H9 (cell line): ENCODE data around the gene CCSER1. TPM values are rescaled to one million over a fixed set of nuclear protein-coding genes. Genes with fewer than 3 reads are reported as not detected.

Source experiments
- DNase-seq: peaks from one replicate; pipeline ENCODE4 v3.0.0-alpha.2; 2017
- H2AFZ ChIP-seq: one replicate; pipeline ENCODE4 v1.6.1; 2013; ENCODE audit warnings: mild to moderate bottlenecking, low read length, control low read depth, moderate library complexity
- H2AK5ac ChIP-seq: 2 replicates; pipeline ENCODE4 v1.6.1; 2013; ENCODE audit warnings: low read length, control low read depth, mixed read lengths; ENCODE audit not compliant: insufficient read length
- H2BK120ac ChIP-seq: one replicate; pipeline ENCODE4 v1.6.1; 2013; ENCODE audit warnings: low read depth, mild to moderate bottlenecking, low read length, control low read depth, inconsistent platforms; ENCODE audit not compliant: poor library complexity, severe bottlenecking
- H2BK12ac ChIP-seq: 2 replicates; pipeline ENCODE4 v1.6.1; 2013; ENCODE audit warnings: low read length, control low read depth, mixed read lengths, low read depth; ENCODE audit not compliant: insufficient read length
- H2BK15ac ChIP-seq: 2 replicates; pipeline ENCODE4 v1.6.1; 2013; ENCODE audit warnings: low read depth, low read length, control low read depth
- H2BK20ac ChIP-seq: one replicate; pipeline ENCODE4 v1.6.1; 2013; ENCODE audit warnings: low read depth, mild to moderate bottlenecking, low read length, control low read depth, inconsistent platforms; ENCODE audit not compliant: poor library complexity, severe bottlenecking
- H2BK5ac ChIP-seq: 2 replicates; pipeline ENCODE4 v1.6.1; 2013; ENCODE audit warnings: low read length, control low read depth, mixed read lengths; ENCODE audit not compliant: insufficient read length
- H3K14ac ChIP-seq: 2 replicates; pipeline ENCODE4 v1.6.1; 2013; ENCODE audit warnings: low read length, control low read depth; ENCODE audit not compliant: insufficient read depth
- H3K18ac ChIP-seq: 2 replicates; pipeline ENCODE4 v1.6.1; 2013; ENCODE audit warnings: low read depth, mild to moderate bottlenecking, mixed read lengths, low read length, control low read depth; ENCODE audit not compliant: insufficient read length
- H3K23ac ChIP-seq: 2 replicates; pipeline ENCODE4 v1.6.1; 2013; ENCODE audit warnings: low read length, control low read depth, mixed read lengths, low read depth; ENCODE audit not compliant: insufficient read length
- H3K23me2 ChIP-seq: 2 replicates; pipeline ENCODE4 v1.6.1; 2013; ENCODE audit warnings: low read depth, mild to moderate bottlenecking, mixed read lengths, low read length, control low read depth; ENCODE audit not compliant: insufficient read length, poor library complexity, severe bottlenecking
- H3K27ac ChIP-seq: 2 replicates; pipeline ENCODE4 v1.5.1; 2013; ENCODE audit warnings: low read length, control low read depth, mixed read lengths, low read depth; ENCODE audit not compliant: insufficient read length
- H3K27me3 ChIP-seq: 2 replicates; pipeline ENCODE4 v1.6.1; 2013; ENCODE audit warnings: low read length, control low read depth, inconsistent platforms; ENCODE audit not compliant: insufficient read depth
- H3K4ac ChIP-seq: 2 replicates; pipeline ENCODE4 v1.6.1; 2013; ENCODE audit warnings: low read depth, mild to moderate bottlenecking, control low read depth, inconsistent platforms, low read length, moderate library complexity
- H3K4me1 ChIP-seq: 2 replicates; pipeline ENCODE4 v1.6.1; 2013; ENCODE audit warnings: low read length, control low read depth, inconsistent platforms; ENCODE audit not compliant: insufficient read depth
- H3K4me2 ChIP-seq: 2 replicates; pipeline ENCODE4 v1.6.1; 2013; ENCODE audit warnings: low read length, control low read depth, mixed read lengths; ENCODE audit not compliant: insufficient read length, insufficient read depth
- H3K56ac ChIP-seq: 2 replicates; pipeline ENCODE4 v1.6.1; 2013; ENCODE audit warnings: low read depth, mild to moderate bottlenecking, mixed read lengths, low read length, control low read depth; ENCODE audit not compliant: insufficient read length
- H3K79me1 ChIP-seq: 2 replicates; pipeline ENCODE4 v1.6.1; 2013; ENCODE audit warnings: low read depth, mild to moderate bottlenecking, moderate library complexity, low read length, control low read depth, inconsistent platforms; ENCODE audit not compliant: insufficient read depth, poor library complexity, severe bottlenecking
- H3K79me2 ChIP-seq: 2 replicates; pipeline ENCODE4 v1.6.1; 2013; ENCODE audit warnings: low read length, control low read depth, inconsistent platforms; ENCODE audit not compliant: insufficient read depth
- H3K9ac ChIP-seq: 2 replicates; pipeline ENCODE4 v1.6.1; 2013; ENCODE audit warnings: low read length, control low read depth, mixed read lengths; ENCODE audit not compliant: insufficient read length; ENCODE audit errors: extremely low read depth
- H3K9me3 ChIP-seq: one replicate; pipeline ENCODE4 v1.6.1; 2013; ENCODE audit warnings: low read depth, low read length, inconsistent platforms; ENCODE audit not compliant: control insufficient read depth
- H3T11ph ChIP-seq: one replicate; pipeline ENCODE4 v1.6.1; 2013; ENCODE audit warnings: mild to moderate bottlenecking, low read length, control low read depth, inconsistent platforms
- H4K20me1 ChIP-seq: one replicate; pipeline ENCODE4 v1.6.1; 2013; ENCODE audit not compliant: control insufficient read depth, insufficient read length, insufficient read depth
- H4K5ac ChIP-seq: 2 replicates; pipeline ENCODE4 v1.6.1; 2013; ENCODE audit warnings: low read depth, mild to moderate bottlenecking, mixed read lengths, low read length, control low read depth; ENCODE audit not compliant: insufficient read length
- H4K8ac ChIP-seq: replicated peaks from 2 replicates; pipeline ENCODE4 v1.6.1; 2013; ENCODE audit warnings: low read length, control low read depth, mixed read lengths, low read depth; ENCODE audit not compliant: insufficient read length
- H4K91ac ChIP-seq: 2 replicates; pipeline ENCODE4 v1.6.1; 2013; ENCODE audit warnings: low read depth, mild to moderate bottlenecking, moderate library complexity, mixed read lengths, low read length, control low read depth; ENCODE audit not compliant: insufficient read length
- H3K27ac Mint-ChIP-seq, 3 experiments: 2 replicates in 2 of 3; 3 replicates in 1 of 3; pipeline ENCODE4 v1.8.0; 2020 to 2021; ENCODE audit warnings: mixed read lengths in 3 of 3, mild to moderate bottlenecking in 1 of 3, moderate library complexity in 1 of 3
- H3K27me3 Mint-ChIP-seq: 2 replicates; pipeline ENCODE4 v1.8.0; 2021; ENCODE audit warnings: low read depth, mild to moderate bottlenecking, moderate library complexity, mixed read lengths
- H3K36me3 Mint-ChIP-seq, 3 experiments: 2 replicates in 2 of 3; 3 replicates in 1 of 3; pipeline ENCODE4 v1.8.0; 2020 to 2021; ENCODE audit warnings: low read depth in 3 of 3, mixed read lengths in 3 of 3; ENCODE audit not compliant: insufficient read depth in 1 of 3
- H3K4me1 Mint-ChIP-seq, 2 experiments: 2 replicates each; pipeline ENCODE4 v1.8.0; 2020; ENCODE audit warnings: mixed read lengths in 2 of 2
- H3K4me3 Mint-ChIP-seq, 2 experiments: 2 replicates in 1 of 2; 3 replicates in 1 of 2; pipeline ENCODE4 v1.8.0; 2020 to 2021; ENCODE audit warnings: mild to moderate bottlenecking in 2 of 2, mixed read lengths in 2 of 2, moderate library complexity in 1 of 2
- H3K9me3 Mint-ChIP-seq, 2 experiments: 2 replicates in 1 of 2; 3 replicates in 1 of 2; pipeline ENCODE4 v1.8.0; 2020; ENCODE audit warnings: mild to moderate bottlenecking in 2 of 2, mixed read lengths in 2 of 2, moderate library complexity in 1 of 2
- WGBS: extraction: QIAGEN DNeasy Blood & Tissue Kit; methylation state at CpG from one replicate; pipeline ENCODE4 v1.1.7; 2013; ENCODE audit warnings: missing lambda C conversion rate, low lambda C conversion rate, mixed read lengths; ENCODE audit not compliant: insufficient read length; ENCODE audit errors: extremely low coverage; 5-methylcytosine and 5-hydroxymethylcytosine counted together
- total RNA-seq: library from RNA; stranded (reverse); gene quantifications from 2 replicates; pipeline ENCODE4 v1.2.1, GENCODE V29; 2021
- TF ChIP-seq, protein P1 (sequence below): fragments of 200-600 bp; sonication (generic); conservative IDR thresholded peaks from 3 replicates; pipeline ENCODE4 v1.8.0; 2021; ENCODE audit warnings: antibody characterized with exemption, mild to moderate bottlenecking

CCSER1 gene
- total RNA-seq, 1 experiment from 2014 or later, result 0.37 TPM

DNA sequence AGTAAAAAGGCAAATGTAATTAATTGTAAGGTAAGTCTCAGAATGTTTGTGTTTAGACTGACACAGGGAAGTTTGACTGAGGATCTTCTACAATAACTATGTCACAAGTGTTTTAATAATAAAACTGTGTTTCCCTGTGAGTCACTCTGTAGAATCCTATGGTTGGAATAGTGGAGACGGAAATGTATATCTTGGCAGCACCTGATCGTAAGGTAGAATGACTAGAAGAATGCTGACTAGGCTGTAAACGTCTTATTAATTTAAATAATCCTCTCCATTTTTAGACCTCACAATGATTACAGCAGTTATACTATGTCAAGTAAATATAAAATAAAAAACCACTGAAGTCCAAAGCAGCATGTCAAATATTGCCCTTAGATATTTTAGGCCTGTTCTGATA is 266.0 kb downstream of the CCSER1 start:
- Histone ChIP-seq H2BK5ac (no peak overlapping the region), H4K20me1 (no peaks in the 10 kb centered on the region), H3K4me1 (no peaks in the 10 kb centered on the region), H4K5ac (no peak overlapping the region), H3K79me2 (no peaks in the 10 kb centered on the region), H3K9ac (no peak overlapping the region), H3K9me3 (no peaks in the 10 kb centered on the region), H3K4ac (no peak overlapping the region), H3K23ac (no peak overlapping the region), H3K4me2 (no peak overlapping the region), H3T11ph (no peak overlapping the region), H3K14ac (no peak overlapping the region), H4K91ac (no peak overlapping the region), H3K56ac (no peak overlapping the region), H3K27me3 (no peaks in the 10 kb centered on the region), H3K23me2 (no peaks in the 10 kb centered on the region), H3K18ac (no peak overlapping the region), H2BK12ac (no peak overlapping the region), H4K8ac (no peak overlapping the region), H3K79me1 (no peaks in the 10 kb centered on the region), H2BK120ac (no peak overlapping the region), H2BK20ac (no peak overlapping the region), H2AK5ac (no peak overlapping the region), H2AFZ (no peak overlapping the region), H2BK15ac (no peak overlapping the region), H3K27ac (no peak overlapping the region)
- TF ChIP-seq, protein P1, sequence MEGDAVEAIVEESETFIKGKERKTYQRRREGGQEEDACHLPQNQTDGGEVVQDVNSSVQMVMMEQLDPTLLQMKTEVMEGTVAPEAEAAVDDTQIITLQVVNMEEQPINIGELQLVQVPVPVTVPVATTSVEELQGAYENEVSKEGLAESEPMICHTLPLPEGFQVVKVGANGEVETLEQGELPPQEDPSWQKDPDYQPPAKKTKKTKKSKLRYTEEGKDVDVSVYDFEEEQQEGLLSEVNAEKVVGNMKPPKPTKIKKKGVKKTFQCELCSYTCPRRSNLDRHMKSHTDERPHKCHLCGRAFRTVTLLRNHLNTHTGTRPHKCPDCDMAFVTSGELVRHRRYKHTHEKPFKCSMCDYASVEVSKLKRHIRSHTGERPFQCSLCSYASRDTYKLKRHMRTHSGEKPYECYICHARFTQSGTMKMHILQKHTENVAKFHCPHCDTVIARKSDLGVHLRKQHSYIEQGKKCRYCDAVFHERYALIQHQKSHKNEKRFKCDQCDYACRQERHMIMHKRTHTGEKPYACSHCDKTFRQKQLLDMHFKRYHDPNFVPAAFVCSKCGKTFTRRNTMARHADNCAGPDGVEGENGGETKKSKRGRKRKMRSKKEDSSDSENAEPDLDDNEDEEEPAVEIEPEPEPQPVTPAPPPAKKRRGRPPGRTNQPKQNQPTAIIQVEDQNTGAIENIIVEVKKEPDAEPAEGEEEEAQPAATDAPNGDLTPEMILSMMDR, result no peak
- no peaks in the 10 kb centered on the region for H3K27me3 Mint-ChIP-seq
- no peak overlapping the region for H3K4me3 Mint-ChIP-seq
- no peak for DNase-seq
- H3K4me1 Mint-ChIP-seq, result no peaks in the 10 kb centered on the region
- no CpG with 5 or more reads among the region's 3 CpGs for WGBS
- no peaks in the 10 kb centered on the region for H3K9me3 Mint-ChIP-seq
- H3K36me3 Mint-ChIP-seq, result no peaks in the 10 kb centered on the region
- no peak overlapping the region for H3K27ac Mint-ChIP-seq
